IMR-90 (cell line): Measurements from ENCODE around the gene RTN4IP1. TPM values are rescaled to one million over a fixed set of nuclear protein-coding genes. Genes with fewer than 3 reads are reported as not detected.

Experiments used
- ATAC-seq: fragments of 200-7000 bp; cut with Tn5 transposase; 2 replicates; pipeline ENCODE4 v1.9.1; 2020; ENCODE audit warnings: low read depth, mild to moderate bottlenecking, moderate library complexity
- BruUV-seq: library from RNA; stranded (reverse); fragments of 400-500 nt; replicated peaks from 2 replicates; lab custom pipeline; 2021; lab: Mats Ljungman, UMichigan
- CTCF ChIA-PET: fragments of 300-600 bp; formaldehyde crosslinking; extraction: SDS; loops from one replicate; lab custom pipeline; 2021; ENCODE audit warnings: antibody characterized with exemption; lab: Yijun Ruan, JAX
- POLR2A ChIA-PET: fragments of 300-600 bp; sonication (Branson Sonifier 250); formaldehyde crosslinking; loops from one replicate; lab custom pipeline; 2022; ENCODE audit warnings: antibody characterized with exemption; ENCODE audit not compliant: unreplicated experiment; lab: Charles Lee
- DNase-seq: peaks from one replicate; pipeline ENCODE4 v3.0.0; 2013
- H2AFZ ChIP-seq: replicated peaks from 2 replicates; pipeline ENCODE3; 2013; ENCODE audit warnings: low read length, mild to moderate bottlenecking; ENCODE audit not compliant: poor library complexity
- H2AK5ac ChIP-seq: 2 replicates; pipeline ENCODE4 v1.6.1; 2013; ENCODE audit warnings: low read depth, low read length, inconsistent platforms
- H2AK9ac ChIP-seq: replicated peaks from 2 replicates; pipeline ENCODE3; 2013; ENCODE audit warnings: mild to moderate bottlenecking, low read depth, low read length, moderate library complexity; ENCODE audit not compliant: poor library complexity
- H2BK120ac ChIP-seq: 2 replicates; pipeline ENCODE4 v1.6.1; 2013; ENCODE audit warnings: low read depth, low read length, inconsistent platforms
- H2BK15ac ChIP-seq: 3 replicates; pipeline ENCODE4 v1.6.1; 2013; ENCODE audit warnings: low read depth, low read length, inconsistent platforms
- H2BK20ac ChIP-seq: 2 replicates; pipeline ENCODE4 v1.6.1; 2013; ENCODE audit warnings: low read depth, mild to moderate bottlenecking, inconsistent platforms, low read length, moderate library complexity
- H2BK5ac ChIP-seq: 2 replicates; pipeline ENCODE4 v1.6.1; 2013; ENCODE audit warnings: mild to moderate bottlenecking, low read depth, low read length, inconsistent platforms; ENCODE audit not compliant: poor library complexity, severe bottlenecking
- H3K14ac ChIP-seq: replicated peaks from 2 replicates; pipeline ENCODE4 v1.6.1; 2013; ENCODE audit warnings: low read depth, low read length, inconsistent platforms
- H3K18ac ChIP-seq: 2 replicates; pipeline ENCODE4 v1.6.1; 2013; ENCODE audit warnings: low read depth, low read length, control low read depth
- H3K23ac ChIP-seq: 2 replicates; pipeline ENCODE4 v1.6.1; 2013; ENCODE audit warnings: low read depth, low read length, inconsistent platforms
- H3K27ac ChIP-seq: 2 replicates; pipeline ENCODE4 v1.5.1; 2013; ENCODE audit warnings: mild to moderate bottlenecking, control low read depth, low read length; ENCODE audit not compliant: insufficient read depth
- H3K27me3 ChIP-seq: 2 replicates; pipeline ENCODE4 v1.6.1; 2013; ENCODE audit warnings: low read length; ENCODE audit not compliant: control insufficient read depth, insufficient read depth
- H3K36me3 ChIP-seq: 2 replicates; pipeline ENCODE4 v1.6.1; 2013; ENCODE audit warnings: low read length, mixed read lengths; ENCODE audit not compliant: control insufficient read depth, insufficient read depth
- H3K4ac ChIP-seq: 2 replicates; pipeline ENCODE4 v1.6.1; 2013; ENCODE audit warnings: low read depth, low read length, inconsistent platforms
- H3K4me1 ChIP-seq: 2 replicates; pipeline ENCODE4 v1.6.1; 2013; ENCODE audit warnings: low read length, mixed read lengths; ENCODE audit not compliant: control insufficient read depth, insufficient read depth
- H3K4me2 ChIP-seq: 2 replicates; pipeline ENCODE4 v1.6.1; 2013; ENCODE audit warnings: low read depth, mild to moderate bottlenecking, control low read depth, low read length, moderate library complexity
- H3K4me3 ChIP-seq: 2 replicates; pipeline ENCODE4 v1.5.1; 2013; ENCODE audit warnings: low read depth, mild to moderate bottlenecking, control low read depth, low read length, moderate library complexity; ENCODE audit not compliant: insufficient read depth
- H3K56ac ChIP-seq: 2 replicates; pipeline ENCODE4 v1.6.1; 2013; ENCODE audit warnings: low read length, inconsistent platforms; ENCODE audit not compliant: insufficient read depth; ENCODE audit errors: extremely low read depth
- H3K79me1 ChIP-seq, 2 experiments: 2 replicates each; pipeline ENCODE4 v1.6.1; 2013; ENCODE audit warnings: low read length in 2 of 2, inconsistent platforms in 1 of 2, low read depth in 1 of 2
- H3K9ac ChIP-seq: 2 replicates; pipeline ENCODE4 v1.6.1; 2013; ENCODE audit warnings: low read depth, low read length, control low read depth
- H3K9me1 ChIP-seq: 2 replicates; pipeline ENCODE4 v1.6.1; 2013; ENCODE audit warnings: low read length, inconsistent platforms; ENCODE audit not compliant: insufficient read depth
- H3K9me3 ChIP-seq: 2 replicates; pipeline ENCODE4 v1.6.1; 2013; ENCODE audit warnings: low read length; ENCODE audit not compliant: control insufficient read depth, insufficient read depth
- H4K20me1 ChIP-seq: 2 replicates; pipeline ENCODE4 v1.6.1; 2013; ENCODE audit warnings: low read length, inconsistent platforms; ENCODE audit not compliant: insufficient read depth
- H4K5ac ChIP-seq: 2 replicates; pipeline ENCODE4 v1.6.1; 2013; ENCODE audit warnings: mild to moderate bottlenecking, low read depth, low read length, control low read depth
- H4K8ac ChIP-seq, 2 experiments: 2 replicates each; pipeline ENCODE4 v1.6.1; 2013; ENCODE audit warnings: low read depth in 2 of 2, low read length in 2 of 2, control low read depth in 1 of 2, inconsistent platforms in 1 of 2
- H4K91ac ChIP-seq: 2 replicates; pipeline ENCODE4 v1.6.1; 2013; ENCODE audit warnings: low read depth, low read length, inconsistent platforms; ENCODE audit not compliant: insufficient read depth
- BHLHE40 ChIP-seq: fragments of 150-350 bp; IDR thresholded peaks from 2 replicates; pipeline ENCODE4 v1.6.1; 2016; ENCODE audit warnings: mild to moderate bottlenecking, low read depth, low read length
- CEBPB ChIP-seq: IDR thresholded peaks from 2 replicates; pipeline ENCODE4 v1.6.1; 2012; ENCODE audit warnings: low read depth, low read length, improper control_type of control experiment
- CHD1 ChIP-seq: IDR thresholded peaks from 2 replicates; pipeline ENCODE4 v1.6.1; 2012; ENCODE audit warnings: low read depth, low read length, improper control_type of control experiment
- FOS ChIP-seq: fragments of 150-350 bp; IDR thresholded peaks from 2 replicates; pipeline ENCODE4 v1.6.1; 2016; ENCODE audit warnings: low read depth, low read length
- MAFK ChIP-seq: IDR thresholded peaks from 2 replicates; pipeline ENCODE4 v1.6.1; 2012; ENCODE audit warnings: low read depth, low read length, improper control_type of control experiment
- MAZ ChIP-seq: IDR thresholded peaks from 2 replicates; pipeline ENCODE4 v1.6.1; 2012; ENCODE audit warnings: low read depth, mild to moderate bottlenecking, low read length, improper control_type of control experiment, moderate library complexity, borderline replicate concordance
- MXI1 ChIP-seq: IDR thresholded peaks from 2 replicates; pipeline ENCODE4 v1.6.1; 2012; ENCODE audit warnings: low read depth, mild to moderate bottlenecking, low read length, moderate library complexity, borderline replicate concordance
- NFE2L2 ChIP-seq: fragments of 150-350 bp; IDR thresholded peaks from 2 replicates; pipeline ENCODE4 v1.6.1; 2016; ENCODE audit warnings: low read depth, mild to moderate bottlenecking, low read length
- RAD21 ChIP-seq: IDR thresholded peaks from 2 replicates; pipeline ENCODE4 v1.6.1; 2012; ENCODE audit warnings: low read length, improper control_type of control experiment
- WGBS, 2 experiments: methylation state at CpG; one replicate each; pipeline versions ENCODE4 v1.1.5 to v1.1.7; 2013; ENCODE audit warnings: missing lambda C conversion rate in 2 of 2; ENCODE audit not compliant: insufficient read length in 1 of 2; ENCODE audit errors: extremely low coverage in 2 of 2; 5-methylcytosine and 5-hydroxymethylcytosine counted together
- dilution Hi-C: fragments of 300-500 bp; cut with HindIII; formaldehyde crosslinking; loops from one replicate; pipeline ENCODE4 v1.14.3; 2018; ENCODE audit warnings: low sequenced_read_pairs; ENCODE audit not compliant: unreplicated experiment
- in situ Hi-C: fragments of 300-500 bp; cut with MboI; formaldehyde crosslinking; loops from 3 replicates; pipeline ENCODE4 v1.14.3; 2019; ENCODE audit warnings: low sequenced_read_pairs, inconsistent platforms, mixed read lengths
- intact Hi-C: fragments of 100-400 bp; cut with micrococcal nuclease; formaldehyde crosslinking; loops from 2 replicates; pipeline ENCODE4 v1.10.0; 2022
- polyA plus RNA-seq, 3 experiments: library from polyadenylated mRNA; depleted of rRNA; stranded (reverse); fragments of >200 nt; gene quantifications; 2 replicates each; pipeline ENCODE4 v1.2.3, GENCODE V29; 2012; ENCODE audit warnings: low replicate concordance in 1 of 3
- total RNA-seq: library from RNA; depleted of rRNA; stranded (reverse); fragments of >200 nt; gene quantifications from 2 replicates; pipeline ENCODE4 v1.2.3, GENCODE V29; 2012
- TF ChIP-seq, protein P1 (sequence below): fragments of 150-350 bp; IDR thresholded peaks from 2 replicates; pipeline ENCODE4 v1.6.1; 2017; ENCODE audit warnings: mild to moderate bottlenecking, antibody characterized with exemption, low read length, low read depth
- TF ChIP-seq, protein P2 (sequence below): fragments of 150-350 bp; IDR thresholded peaks from 2 replicates; pipeline ENCODE4 v1.6.1; 2016; ENCODE audit warnings: low read depth, mild to moderate bottlenecking, low read length, moderate library complexity, borderline replicate concordance

Gene RTN4IP1
- total and polyA plus RNA-seq, 2 of the 4 experiments (the other 2 are of a cell fraction) = 5.7 to 9.9 TPM

DNA sequence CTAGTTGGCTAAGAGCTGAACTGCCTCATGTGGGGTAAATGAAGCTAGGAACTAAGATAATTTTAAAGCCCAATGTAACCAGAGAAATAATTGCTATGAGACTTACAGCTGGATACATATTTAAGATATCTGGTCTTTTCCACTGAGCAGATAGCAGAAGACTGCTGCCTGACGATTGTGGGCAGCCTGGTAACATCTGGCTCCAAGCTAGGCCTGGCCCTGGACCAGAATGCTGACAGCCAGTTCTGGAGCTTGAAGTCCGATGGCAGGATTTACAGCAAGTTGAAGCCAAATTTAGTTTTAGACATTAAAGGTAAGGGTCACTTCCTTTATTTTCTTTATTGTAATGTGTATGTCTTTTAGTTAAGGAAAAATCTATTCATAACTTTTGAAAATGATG lies 65.7 kb downstream of the RTN4IP1 start:
- DNase-seq (no peak), ATAC-seq (no peak)
- intact Hi-C loops (no loop called here), dilution Hi-C loops (loop anchor here (25.0 kb wide), 1 partner anchor 126 kb away; no protein-coding TSS in a partner anchor), in situ Hi-C loops (loop anchor here (10.0 kb wide), 2 partner anchors 219 to 421 kb away; no protein-coding TSS in a partner anchor)
- no peak overlapping the region for H4K91ac ChIP-seq
- no peak overlapping the region for H2AK5ac ChIP-seq
- H3K4me1 ChIP-seq = peaks cover 2% of the 10 kb centered on the region; the same call in 1 of the 2 replicates
- no peak overlapping the region for H3K9ac ChIP-seq
- H3K9me1 ChIP-seq = no peaks in the 10 kb centered on the region
- H2AFZ ChIP-seq = no peak overlapping the region
- H3K4me3 ChIP-seq = no peak overlapping the region
- H4K8ac ChIP-seq = no peak overlapping the region
- no peaks in the 10 kb centered on the region for H3K79me1 ChIP-seq
- no peaks in the 10 kb centered on the region for H4K20me1 ChIP-seq
- ChIA-PET POLR2A (no interaction called here), CTCF (interaction anchor here (1.0 to 1.2 kb wide), 4 partner anchors 116 to 416 kb away, joined by 3 to 4 read pairs (median 3); no protein-coding TSS in a partner anchor)
- BruUV-seq = no TSS peak
- H3K56ac ChIP-seq = no peak overlapping the region
- no CpG with 5 or more reads among the region's 2 CpGs for WGBS, 2 experiments
- no peak overlapping the region for H3K27ac ChIP-seq
- H4K5ac ChIP-seq = no peak overlapping the region
- H3K18ac ChIP-seq = no peak overlapping the region
- H2BK20ac ChIP-seq = no peak overlapping the region
- H3K23ac ChIP-seq = no peak overlapping the region
- H3K36me3 ChIP-seq = no peaks in the 10 kb centered on the region
- H3K14ac ChIP-seq = no peak overlapping the region
- no peak overlapping the region for H2BK5ac ChIP-seq
- no peak overlapping the region for H2AK9ac ChIP-seq
- no peak for TF ChIP-seq CHD1
- TF ChIP-seq MXI1 = no peak
- no peak for TF ChIP-seq CEBPB
- no peak for TF ChIP-seq BHLHE40
- no peak for TF ChIP-seq MAFK
- TF ChIP-seq MAZ = no peak
- TF ChIP-seq, protein P1, sequence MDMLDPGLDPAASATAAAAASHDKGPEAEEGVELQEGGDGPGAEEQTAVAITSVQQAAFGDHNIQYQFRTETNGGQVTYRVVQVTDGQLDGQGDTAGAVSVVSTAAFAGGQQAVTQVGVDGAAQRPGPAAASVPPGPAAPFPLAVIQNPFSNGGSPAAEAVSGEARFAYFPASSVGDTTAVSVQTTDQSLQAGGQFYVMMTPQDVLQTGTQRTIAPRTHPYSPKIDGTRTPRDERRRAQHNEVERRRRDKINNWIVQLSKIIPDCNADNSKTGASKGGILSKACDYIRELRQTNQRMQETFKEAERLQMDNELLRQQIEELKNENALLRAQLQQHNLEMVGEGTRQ = no peak
- TF ChIP-seq, protein P2, sequence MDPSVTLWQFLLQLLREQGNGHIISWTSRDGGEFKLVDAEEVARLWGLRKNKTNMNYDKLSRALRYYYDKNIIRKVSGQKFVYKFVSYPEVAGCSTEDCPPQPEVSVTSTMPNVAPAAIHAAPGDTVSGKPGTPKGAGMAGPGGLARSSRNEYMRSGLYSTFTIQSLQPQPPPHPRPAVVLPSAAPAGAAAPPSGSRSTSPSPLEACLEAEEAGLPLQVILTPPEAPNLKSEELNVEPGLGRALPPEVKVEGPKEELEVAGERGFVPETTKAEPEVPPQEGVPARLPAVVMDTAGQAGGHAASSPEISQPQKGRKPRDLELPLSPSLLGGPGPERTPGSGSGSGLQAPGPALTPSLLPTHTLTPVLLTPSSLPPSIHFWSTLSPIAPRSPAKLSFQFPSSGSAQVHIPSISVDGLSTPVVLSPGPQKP = no peak
- no peak for TF ChIP-seq NFE2L2
- TF ChIP-seq RAD21 = no peak
- TF ChIP-seq FOS = no peak
- H3K4ac ChIP-seq = no peak overlapping the region
- no peaks in the 10 kb centered on the region for H3K27me3 ChIP-seq
- no peak overlapping the region for H2BK15ac ChIP-seq
- H2BK120ac ChIP-seq = no peak overlapping the region
- H3K9me3 ChIP-seq = no peaks in the 10 kb centered on the region
- H3K4me2 ChIP-seq = no peak overlapping the region
